ENCODE data around the gene ATXN10. TPM values are rescaled to one million over a fixed set of nuclear protein-coding genes. Genes with fewer than 3 reads are reported as not detected.
"Not testable (repeated sequence)": the region's sequence is repeated elsewhere in the genome, so short reads cannot be mapped to it uniquely, and the experiment has no call there.

The ATXN10 gene
- polyA plus RNA-seq, 3 donors = 40.9 to 64.7 (median 52.3) TPM

GRCh38 chr22:45689211-45689610 is 17.6 kb downstream of the ATXN10 start:
- H3K27ac ChIP-seq (ENCODE audit: low read depth, low read length) = no peak overlapping the region
- 82 to 94% (median 85%) methylated on average over 1 of the region's 1 CpG for WGBS, 3 donors

- H3K27ac ChIP-seq (ENCODE audit: low read depth, low read length) = no peak overlapping the region
- WGBS, 3 donors = 93 to 100% (median 100%) methylated on average over 2 of the region's 2 CpGs
These were observed 18.4 kb downstream of the ATXN10 start for GRCh38 chr22:45690008-45690407.

- 57 to 76% (median 60%) methylated on average over 1 of the region's 1 CpG for WGBS, 3 donors
- no peak overlapping the region for H3K27ac ChIP-seq (ENCODE audit: low read depth, low read length)
These were observed 20.9 kb downstream of the ATXN10 start for GRCh38 chr22:45692549-45692948.

GRCh38 chr22:45693835-45694234 is 22.2 kb downstream of the ATXN10 start:
- WGBS, 3 donors = 87 to 95% (median 91%) methylated on average over 4 of the region's 4 CpGs
- no peak overlapping the region for H3K27ac ChIP-seq (ENCODE audit: low read depth, low read length)

- WGBS, 3 donors = 85 to 90% (median 87%) methylated on average over 6 of the region's 6 CpGs
- no peak overlapping the region for H3K27ac ChIP-seq (ENCODE audit: low read depth, low read length)
These were observed 24.6 kb downstream of the ATXN10 start for GRCh38 chr22:45696227-45696626.

GRCh38 chr22:45698094-45698493 is 26.5 kb downstream of the ATXN10 start:
- H3K27ac ChIP-seq (ENCODE audit: low read depth, low read length) = no peak overlapping the region
- 90 to 97% (median 92%) methylated on average over 4 of the region's 4 CpGs for WGBS, 3 donors

- WGBS, 3 donors = 96 to 100% (median 97%) methylated on average over 3 of the region's 3 CpGs
- H3K27ac ChIP-seq (ENCODE audit: low read depth, low read length) = no peak overlapping the region
These were observed 31.3 kb downstream of the ATXN10 start for GRCh38 chr22:45702981-45703380.

GRCh38 chr22:45703758-45704157 is 32.1 kb downstream of the ATXN10 start:
- WGBS, 3 donors = 85 to 93% (median 90%) methylated on average over 2 of the region's 2 CpGs
- no peak overlapping the region for H3K27ac ChIP-seq (ENCODE audit: low read depth, low read length)

- 98 to 100% (median 100%) methylated on average over 2 of the region's 2 CpGs for WGBS, 3 donors
- H3K27ac ChIP-seq (ENCODE audit: low read depth, low read length) = no peak overlapping the region
These were observed 33.0 kb downstream of the ATXN10 start for GRCh38 chr22:45704648-45705047.

GRCh38 chr22:45707605-45708004 is 36.0 kb downstream of the ATXN10 start:
- 89 to 96% (median 93%) methylated on average over 2 of the region's 2 CpGs for WGBS, 3 donors
- H3K27ac ChIP-seq (ENCODE audit: low read depth, low read length) = no peak overlapping the region

- WGBS, 3 donors = 77 to 87% (median 83%) methylated on average over 2 of the region's 2 CpGs
- H3K27ac ChIP-seq (ENCODE audit: low read depth, low read length) = no peak overlapping the region
These were observed 36.5 kb downstream of the ATXN10 start for GRCh38 chr22:45708145-45708544.

GRCh38 chr22:45709060-45709739 is 37.6 kb downstream of the ATXN10 start:
- H3K27ac ChIP-seq (ENCODE audit: low read depth, low read length) = no peak overlapping the region
- WGBS, 3 donors = 70 to 91% (median 75%) methylated on average over 5 of the region's 5 CpGs

GRCh38 chr22:45709866-45710265 is 38.2 kb downstream of the ATXN10 start:
- H3K27ac ChIP-seq (ENCODE audit: low read depth, low read length) = no peak overlapping the region
- 92 to 94% (median 92%) methylated on average over 2 of the region's 2 CpGs for WGBS, 3 donors

- H3K27ac ChIP-seq (ENCODE audit: low read depth, low read length) = no peak overlapping the region
- 88 to 94% (median 88%) methylated on average over 3 of the region's 3 CpGs for WGBS, 3 donors
These were observed 38.8 kb downstream of the ATXN10 start for GRCh38 chr22:45710469-45710868.

GRCh38 chr22:45714390-45714789 is 42.8 kb downstream of the ATXN10 start:
- 96 to 99% (median 98%) methylated on average over 4 of the region's 4 CpGs for WGBS, 3 donors
- not testable (repeated sequence) for H3K27ac ChIP-seq (ENCODE audit: low read depth, low read length)

GRCh38 chr22:45717789-45718188 is 46.2 kb downstream of the ATXN10 start:
- 86 to 94% (median 92%) methylated on average over 1 of the region's 1 CpG for WGBS, 3 donors
- no peak overlapping the region for H3K27ac ChIP-seq (ENCODE audit: low read depth, low read length)

- H3K27ac ChIP-seq (ENCODE audit: low read depth, low read length) = no peak overlapping the region
- WGBS, 3 donors = 94 to 96% (median 95%) methylated on average over 4 of the region's 4 CpGs
These were observed 46.8 kb downstream of the ATXN10 start for GRCh38 chr22:45718391-45718790.

GRCh38 chr22:45720839-45721378 is 49.3 kb downstream of the ATXN10 start:
- whole genome bisulfite sequencing, 3 donors = 93 to 97% (median 96%) methylated on average over 5 of the region's 5 CpGs

GRCh38 chr22:45722006-45722405 is 50.4 kb downstream of the ATXN10 start:
- H3K27ac ChIP-seq (ENCODE audit: low read depth, low read length) = no peak overlapping the region
- WGBS, 3 donors = 63 to 69% (median 68%) methylated on average over 2 of the region's 2 CpGs

More at GRCh38 chr22:45720839-45721378, 49.3 kb downstream of the ATXN10 start:
- no peak overlapping the region for H3K27ac ChIP-seq (ENCODE audit: low read depth, low read length)

- H3K27ac ChIP-seq (ENCODE audit: low read depth, low read length) = no peak overlapping the region
- WGBS, 3 donors = 46 to 52% (median 51%) methylated on average over 2 of the region's 2 CpGs
These were observed 54.4 kb downstream of the ATXN10 start for GRCh38 chr22:45726081-45726480.

Data from adipose tissue (tissue), 3 donors.